ENCODE results near the gene CAMKMT.

The CAMKMT gene

DNA sequence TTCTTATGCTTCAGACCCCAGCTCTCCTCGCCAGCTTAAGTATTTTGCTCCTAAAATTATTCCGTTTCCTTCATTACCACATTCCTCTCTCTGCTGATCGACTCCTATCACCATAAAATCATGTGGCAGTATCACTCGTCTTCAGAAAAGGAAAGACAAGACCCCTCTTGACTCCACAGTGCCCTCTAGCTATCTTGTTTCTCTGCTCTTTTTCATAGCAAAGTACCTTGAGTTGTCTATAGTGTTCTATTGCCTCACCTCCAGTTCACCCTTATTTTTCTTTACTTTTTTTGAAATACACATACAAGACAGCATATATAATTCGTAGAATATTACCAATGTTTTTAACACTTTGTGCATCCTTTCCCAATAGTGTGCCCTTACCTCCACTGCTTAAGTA is 306.6 kb downstream of the CAMKMT start:
- DNase-seq, result no peak

DNA sequence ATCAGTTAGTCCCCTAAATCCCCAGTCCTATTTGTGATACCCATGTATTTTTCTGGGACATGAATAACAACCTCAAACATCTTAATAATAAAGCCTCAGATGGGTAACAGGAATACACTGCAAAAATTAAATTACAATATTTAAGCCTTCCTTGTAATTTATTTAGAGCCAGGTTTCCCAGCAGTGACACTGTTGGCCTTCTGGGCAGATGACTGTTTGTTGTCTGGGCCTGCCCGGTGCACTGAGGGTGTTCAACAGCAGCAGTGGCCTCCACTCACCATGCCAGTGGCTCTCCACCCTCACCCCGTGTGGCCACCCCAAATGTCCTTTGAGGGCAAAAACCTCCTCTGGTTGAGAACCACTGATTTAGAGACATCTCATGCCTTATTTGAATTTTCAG is 309.5 kb downstream of the CAMKMT start:
- no peak for DNase-seq

DNA sequence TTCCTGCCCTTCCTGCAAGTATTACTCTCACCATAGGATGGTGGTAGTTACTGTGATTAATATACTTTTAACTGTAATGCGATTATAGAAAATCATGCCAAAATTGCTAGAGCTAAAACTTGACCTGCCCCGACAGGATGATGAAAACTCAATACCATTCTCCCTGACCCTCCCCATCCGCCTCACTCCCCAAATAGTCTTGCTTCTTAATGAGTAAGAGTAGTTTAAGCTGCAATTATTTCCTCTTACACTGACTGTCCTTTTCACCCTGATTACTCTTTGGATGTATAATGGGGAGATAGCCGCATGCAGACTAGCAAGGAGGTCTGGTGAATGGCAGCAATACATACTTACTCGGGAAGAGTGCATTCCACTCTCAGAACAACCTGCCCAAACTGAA is 310.2 kb downstream of the CAMKMT start:
- no peak for DNase-seq

DNA sequence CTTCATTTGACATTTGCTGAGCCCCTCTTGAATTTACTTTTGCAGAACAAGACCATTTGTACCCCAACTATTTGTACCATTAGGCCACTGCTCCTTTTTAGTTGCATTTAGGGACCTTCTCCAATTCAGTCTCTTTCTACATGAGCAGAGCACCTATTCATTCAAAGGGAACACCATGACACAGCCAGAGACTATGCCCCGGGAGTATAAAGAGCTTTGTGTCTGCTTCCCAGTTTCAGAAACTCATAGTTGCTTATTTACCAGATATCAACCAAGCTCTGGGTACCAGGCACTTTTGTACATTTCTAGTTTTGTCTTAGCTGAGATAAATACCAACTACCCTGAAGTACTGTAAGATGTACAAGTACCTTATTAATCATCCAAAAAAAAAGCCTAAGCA is 310.7 kb downstream of the CAMKMT start:
- DNase-seq, result no peak

GRCh38 chr2:44674473-44675284 is 312.9 kb downstream of the CAMKMT start:
- DNase-seq, result no peak

GRCh38 chr2:44676379-44676778 is 314.6 kb downstream of the CAMKMT start:
- no peak for DNase-seq

GRCh38 chr2:44679584-44679983 is 317.8 kb downstream of the CAMKMT start:
- DNase-seq, result no peak

GRCh38 chr2:44679990-44680389 is 318.2 kb downstream of the CAMKMT start:
- no peak for DNase-seq

DNA sequence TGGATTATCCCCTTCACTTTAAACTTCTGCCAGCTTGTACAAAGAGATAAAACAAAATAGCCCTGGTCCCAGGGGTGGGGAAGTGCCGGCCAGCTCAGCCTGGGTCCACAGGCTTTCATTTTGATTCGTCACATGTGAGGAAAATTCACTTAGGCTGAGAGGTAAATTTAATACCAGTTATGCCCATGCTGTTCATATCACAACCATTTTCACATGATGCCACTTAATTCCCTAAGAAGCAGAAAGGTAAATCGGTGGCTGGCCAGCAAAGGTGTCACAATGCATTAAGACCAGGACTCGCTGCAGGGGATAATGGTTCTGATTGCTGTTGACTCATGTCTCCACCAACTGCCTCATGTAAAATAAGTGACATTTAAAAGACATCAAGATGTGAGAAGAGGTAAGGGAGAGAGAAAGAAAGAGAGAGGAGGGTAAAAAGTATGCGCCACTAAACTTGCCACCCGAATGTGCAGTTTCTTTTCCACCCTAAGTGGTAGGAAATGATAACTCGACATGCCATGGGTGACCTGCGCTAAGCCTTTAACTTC is 318.8 kb downstream of the CAMKMT start:
- DNase-seq, result no peak

DNA sequence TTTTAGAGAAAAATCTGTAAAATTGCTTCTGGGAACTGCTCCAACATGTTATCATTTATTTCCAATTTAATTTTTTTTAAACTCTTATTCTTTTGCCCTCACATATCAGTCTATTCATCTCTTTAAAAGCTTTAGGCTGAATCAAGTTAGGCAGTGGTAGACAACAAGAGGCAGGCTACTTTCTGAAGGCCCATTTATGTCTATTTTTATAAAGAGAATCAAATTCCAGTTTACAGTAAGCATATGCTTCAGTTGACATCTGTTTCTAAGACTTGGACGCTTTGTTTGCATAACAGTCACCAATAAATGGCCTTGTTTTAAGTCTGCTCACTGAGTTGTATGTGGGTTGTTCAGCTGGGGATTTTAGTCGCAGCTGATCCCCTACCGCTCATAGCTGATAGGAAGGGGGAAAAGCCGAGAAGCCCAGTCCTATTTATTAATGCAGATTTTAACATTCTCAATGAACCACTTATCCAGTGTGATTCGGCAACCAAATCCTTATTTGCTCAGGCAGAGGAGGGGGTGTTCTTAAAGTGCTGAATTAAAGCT is 319.3 kb downstream of the CAMKMT start:
- no peak for DNase-seq

DNA sequence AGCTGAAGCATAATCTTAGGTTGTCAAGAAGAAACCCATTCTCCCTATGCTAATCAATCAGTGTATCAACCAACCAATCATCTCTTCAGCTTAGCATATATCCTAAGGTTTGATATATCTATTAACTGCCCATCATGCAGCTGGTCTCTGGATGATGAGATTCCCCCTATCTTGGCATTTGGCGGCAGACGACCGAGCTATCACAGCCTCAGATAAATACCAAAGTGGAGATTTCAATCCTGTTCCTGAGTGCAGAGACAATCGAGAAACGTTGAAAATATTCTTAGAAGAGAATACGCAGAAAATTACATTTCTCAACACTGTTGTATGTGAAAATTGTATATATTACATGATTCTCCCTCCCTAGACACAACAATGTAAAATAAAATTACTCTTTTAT is 320.7 kb downstream of the CAMKMT start:
- no peak for DNase-seq

- DNase-seq, result no peak
Observed at GRCh38 chr2:44684559-44684958, 322.8 kb downstream of the CAMKMT start.

GRCh38 chr2:44686561-44686960 is 324.8 kb downstream of the CAMKMT start:
- no peak for DNase-seq

GRCh38 chr2:44687686-44688455 is 326.1 kb downstream of the CAMKMT start:
- no peak for DNase-seq

DNA sequence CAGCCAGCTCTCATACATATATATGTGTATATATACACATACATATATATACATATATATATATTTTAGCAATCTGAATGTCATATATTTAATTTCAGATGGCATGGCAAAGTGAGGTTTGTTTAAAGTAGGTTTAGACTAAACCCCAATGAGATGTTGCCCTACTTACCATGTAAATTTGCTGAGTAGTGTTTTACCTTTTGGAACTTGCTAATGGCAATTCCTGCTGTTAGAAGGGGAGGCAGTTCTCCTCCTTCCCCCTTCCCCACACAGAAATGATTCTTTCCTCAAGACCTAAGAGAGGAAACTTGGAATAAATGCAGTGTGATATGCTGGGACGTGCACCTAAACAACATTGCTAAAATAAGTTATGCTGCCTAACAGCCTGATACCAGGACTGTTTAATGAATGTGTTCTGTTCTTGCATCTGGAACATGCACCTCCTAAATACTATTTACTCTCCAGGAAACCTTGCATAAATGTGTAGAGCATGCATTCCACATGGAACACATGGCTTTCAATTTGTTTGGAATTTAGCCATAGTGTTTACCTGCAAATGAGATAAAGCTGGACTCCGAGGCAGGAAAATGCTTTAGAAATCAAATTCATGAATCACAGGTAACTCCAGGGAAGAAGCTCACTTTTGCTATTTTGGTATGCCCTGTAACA is 326.8 kb downstream of the CAMKMT start:
- no peak for DNase-seq

DNA sequence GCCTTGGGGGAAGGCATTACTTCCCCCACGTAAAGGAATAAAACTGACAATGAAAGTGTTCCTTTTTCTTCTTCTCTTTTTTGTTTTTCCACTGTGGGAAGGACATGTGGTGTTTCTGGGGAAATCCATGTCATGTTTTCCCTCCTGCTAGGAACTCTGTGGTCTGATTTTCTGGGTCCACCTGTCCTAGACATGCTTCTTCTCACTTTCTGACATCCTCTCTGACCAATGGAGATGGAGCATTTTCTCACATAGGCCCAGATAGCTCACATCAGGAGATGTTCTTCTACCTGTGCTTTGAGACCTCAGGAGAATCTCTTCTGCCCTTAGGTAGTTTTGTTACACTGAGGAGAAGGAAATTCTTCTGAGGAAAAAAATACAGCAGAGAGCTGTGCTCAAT is 327.8 kb downstream of the CAMKMT start:
- DNase-seq, result no peak

DNA sequence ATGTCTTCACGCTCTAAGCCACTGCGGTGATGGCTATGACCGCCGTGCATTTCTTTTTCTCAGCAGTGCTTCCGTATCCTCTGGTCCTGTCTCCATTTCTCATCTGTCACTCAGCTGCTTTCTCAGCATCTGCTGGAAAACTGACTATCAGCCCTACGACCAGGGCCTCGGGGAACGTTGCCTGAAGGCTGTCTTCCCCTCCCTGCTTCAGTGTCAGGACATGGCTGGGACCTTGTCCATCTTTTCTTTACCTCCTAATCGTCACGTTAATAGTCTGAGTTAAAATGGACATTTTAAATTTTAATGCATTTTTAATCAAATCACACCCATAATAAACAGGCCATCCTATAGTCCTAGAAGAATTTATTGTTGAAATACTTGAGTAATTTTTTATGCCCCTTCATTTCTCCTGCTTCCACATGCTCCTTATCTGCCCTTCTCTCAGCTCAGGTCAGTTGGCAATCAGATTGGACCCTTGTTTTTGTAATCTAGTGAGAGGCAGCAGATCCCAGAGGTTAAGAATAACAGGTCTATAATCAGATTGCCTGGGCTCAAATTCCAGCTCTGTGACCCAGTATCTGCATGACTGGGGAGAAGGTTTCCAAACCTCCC is 329.5 kb downstream of the CAMKMT start:
- no peak for DNase-seq

GRCh38 chr2:44692821-44693220 is 331.1 kb downstream of the CAMKMT start:
- no peak for DNase-seq

DNA sequence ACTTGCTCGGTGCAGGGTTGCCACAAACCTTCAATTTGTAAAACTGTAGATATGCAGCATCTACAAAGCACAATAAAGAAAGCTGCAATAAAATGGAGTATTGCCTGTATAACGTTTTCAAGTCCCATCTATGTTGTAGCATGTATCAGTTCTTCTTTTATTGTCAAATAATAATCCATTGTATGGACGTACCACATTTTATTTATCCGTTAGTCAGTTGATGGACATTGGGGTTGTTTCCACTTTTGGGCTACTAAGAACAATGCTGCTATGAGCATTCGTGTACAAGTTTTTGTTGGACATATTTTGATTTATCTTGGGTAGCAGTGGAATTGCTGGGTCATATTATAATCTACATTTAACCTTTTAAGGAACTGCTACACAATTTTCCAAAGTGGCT is 339.1 kb downstream of the CAMKMT start:
- DNase-seq, result no peak

- DNase-seq, result no peak
Observed at GRCh38 chr2:44705356-44705755, 343.6 kb downstream of the CAMKMT start.

- DNase-seq, result no peak
Observed at GRCh38 chr2:44705876-44706480, 344.2 kb downstream of the CAMKMT start.
